NCI-H526 (cell line): ENCODE results near the gene ZDHHC14.
A peak's percentile ranks its signal among the peaks of the same experiment; 100 is the strongest.

ENCODE experiments used
- DNase-seq, 2 experiments: peaks; one replicate each; lab custom pipeline; 2025; lab: John Stamatoyannopoulos, UW

ZDHHC14 gene

DNA sequence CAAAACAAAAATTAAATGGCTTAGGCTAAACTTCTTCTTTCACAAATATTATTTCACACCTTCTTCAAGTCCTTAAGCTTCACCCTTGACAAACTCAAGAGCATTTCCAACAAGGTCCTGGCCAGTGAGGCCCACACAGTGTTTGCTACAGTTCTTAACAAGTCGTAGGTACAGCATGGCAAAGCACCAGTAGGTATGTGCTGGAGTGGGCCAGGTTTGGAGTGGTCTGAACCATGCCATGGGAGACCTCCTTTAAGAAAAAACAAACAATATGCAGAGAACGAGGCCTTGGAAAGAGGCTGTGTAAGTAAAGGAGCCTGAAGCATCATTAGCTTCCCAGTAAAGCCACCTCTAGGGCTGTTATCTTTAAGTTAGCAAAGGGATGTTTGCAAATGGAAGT is 287.7 kb downstream of the ZDHHC14 start:
- DNase-seq, result no peak

DNA sequence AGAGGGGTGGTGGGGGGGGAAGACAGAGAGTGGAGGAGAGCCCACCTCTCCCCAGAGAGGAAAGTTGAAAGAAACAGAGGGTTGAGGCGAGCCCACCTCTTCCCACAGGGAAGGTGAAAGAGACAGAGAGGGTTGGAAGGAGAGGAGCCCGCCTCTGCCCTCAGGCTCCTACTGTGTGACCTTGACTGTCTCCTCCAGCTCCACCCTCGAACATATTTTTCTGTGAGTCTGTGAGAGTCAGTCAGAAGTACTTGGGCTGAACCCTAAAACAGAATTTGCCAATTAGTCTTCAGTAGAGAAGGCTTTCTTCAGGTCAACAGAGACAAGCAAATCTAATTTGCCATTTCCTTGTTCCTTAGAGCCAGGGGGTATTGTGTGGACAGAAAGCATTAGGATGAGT is 288.3 kb downstream of the ZDHHC14 start:
- no peak for DNase-seq

DNA sequence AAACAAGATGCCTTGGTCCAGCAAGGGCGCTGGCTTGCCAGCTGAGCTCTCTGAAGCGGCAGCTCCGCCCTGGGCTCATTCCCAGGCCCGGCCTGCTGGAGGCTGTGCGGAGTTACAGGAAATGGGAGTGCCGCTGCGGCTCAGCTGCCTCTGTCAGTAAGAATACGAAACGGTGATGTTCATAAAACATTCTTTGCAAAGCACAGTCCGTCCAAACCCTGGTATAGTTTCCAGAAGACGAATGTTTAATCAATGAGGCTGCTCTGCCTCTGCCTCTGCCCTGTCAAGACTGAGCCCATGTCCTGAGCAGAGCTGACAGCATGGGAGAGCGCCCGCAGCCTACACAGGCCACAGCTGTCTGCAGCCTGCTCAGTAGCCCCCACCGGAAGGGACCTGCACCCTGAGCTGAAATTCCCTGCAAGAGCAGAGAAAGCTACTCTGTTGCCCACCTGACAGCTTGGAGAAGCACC is 288.8 kb downstream of the ZDHHC14 start:
- DNase-seq, result peak; percentile 41 to 80

- DNase-seq, result no peak
These were observed 289.6 kb downstream of the ZDHHC14 start for GRCh38 chr6:157670466-157671186.

- DNase-seq, result peak; percentile 63 to 91
These were observed 291.9 kb downstream of the ZDHHC14 start for GRCh38 chr6:157672726-157673412.

DNA sequence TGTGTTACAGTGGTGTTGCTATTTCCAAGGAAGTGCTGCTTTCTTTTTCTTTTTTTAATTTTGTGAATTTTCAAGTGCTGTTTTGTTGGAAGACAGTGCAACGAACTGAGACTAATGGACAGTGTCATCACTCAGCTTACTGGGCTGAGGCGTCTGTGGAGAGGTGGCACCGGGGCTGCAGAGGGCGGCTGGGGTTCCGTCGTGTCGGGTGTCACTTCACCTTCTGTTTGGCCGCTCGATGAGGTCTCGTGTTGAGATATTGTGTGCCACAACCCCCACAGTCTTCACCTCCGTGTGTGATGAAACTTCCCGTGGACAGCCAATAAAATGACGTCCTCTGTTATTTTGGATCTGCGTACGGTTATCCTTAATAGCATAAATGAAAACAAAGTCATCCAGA is 292.6 kb downstream of the ZDHHC14 start:
- no peak for DNase-seq

DNA sequence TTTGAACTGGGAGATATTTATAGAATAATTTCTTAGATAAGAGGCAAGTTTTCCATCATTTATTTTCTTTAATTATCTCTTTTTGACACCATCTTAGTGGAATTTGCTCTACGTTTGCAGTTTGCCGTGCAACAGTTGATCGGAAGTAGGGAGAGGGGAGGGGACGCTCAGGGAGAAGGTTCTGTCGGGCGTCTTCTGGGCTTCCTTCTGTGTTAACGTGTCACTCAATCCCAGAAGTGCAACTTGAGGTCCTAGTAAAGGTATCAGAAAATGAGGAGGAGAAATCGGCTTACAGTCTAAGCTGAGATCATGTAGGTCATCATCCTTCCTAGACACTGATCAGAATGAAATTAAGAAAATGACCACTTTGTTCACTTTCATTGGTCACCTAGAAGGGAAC is 293.1 kb downstream of the ZDHHC14 start:
- no peak for DNase-seq

GRCh38 chr6:157675831-157676230 is 294.8 kb downstream of the ZDHHC14 start:
- DNase-seq, result no peak

DNA sequence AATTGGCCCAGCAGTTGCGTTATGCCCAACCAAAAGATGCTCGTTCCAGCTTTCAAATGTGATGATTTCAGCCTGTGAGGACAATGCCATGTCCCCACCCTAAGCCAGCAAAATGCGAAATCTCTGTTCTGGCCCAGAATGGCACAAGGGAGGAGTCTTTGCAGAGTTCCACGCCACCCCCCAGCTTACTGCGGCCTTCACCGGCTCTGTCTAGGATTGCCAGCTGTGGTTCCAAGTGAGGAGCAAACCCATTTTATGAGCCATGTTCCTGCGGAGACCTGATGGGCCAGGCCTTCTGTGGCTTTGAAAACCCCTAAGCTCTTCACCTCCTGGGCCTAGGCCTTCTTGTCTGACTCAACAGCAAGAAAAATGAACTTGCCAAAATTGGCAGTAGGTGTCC is 295.3 kb downstream of the ZDHHC14 start:
- no peak for DNase-seq

DNA sequence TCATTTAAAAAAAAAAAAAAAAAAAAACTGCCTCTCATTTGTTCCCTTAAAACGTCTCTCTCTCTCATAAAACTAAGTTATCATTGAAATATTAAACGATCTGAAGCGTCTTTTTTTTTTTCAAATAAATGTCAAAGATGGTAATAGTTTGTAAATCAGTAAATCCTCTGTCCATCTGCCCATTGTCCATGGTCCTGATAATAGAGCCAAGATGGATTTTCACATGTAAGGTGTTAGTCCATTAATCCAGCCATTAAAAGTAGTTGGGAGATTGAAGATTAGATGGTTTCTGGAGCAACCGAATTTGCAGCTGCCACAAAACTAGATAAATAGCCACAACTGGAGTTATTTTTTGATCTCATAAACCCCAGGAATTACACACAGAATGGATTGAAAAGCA is 296.2 kb downstream of the ZDHHC14 start:
- no peak for DNase-seq

DNA sequence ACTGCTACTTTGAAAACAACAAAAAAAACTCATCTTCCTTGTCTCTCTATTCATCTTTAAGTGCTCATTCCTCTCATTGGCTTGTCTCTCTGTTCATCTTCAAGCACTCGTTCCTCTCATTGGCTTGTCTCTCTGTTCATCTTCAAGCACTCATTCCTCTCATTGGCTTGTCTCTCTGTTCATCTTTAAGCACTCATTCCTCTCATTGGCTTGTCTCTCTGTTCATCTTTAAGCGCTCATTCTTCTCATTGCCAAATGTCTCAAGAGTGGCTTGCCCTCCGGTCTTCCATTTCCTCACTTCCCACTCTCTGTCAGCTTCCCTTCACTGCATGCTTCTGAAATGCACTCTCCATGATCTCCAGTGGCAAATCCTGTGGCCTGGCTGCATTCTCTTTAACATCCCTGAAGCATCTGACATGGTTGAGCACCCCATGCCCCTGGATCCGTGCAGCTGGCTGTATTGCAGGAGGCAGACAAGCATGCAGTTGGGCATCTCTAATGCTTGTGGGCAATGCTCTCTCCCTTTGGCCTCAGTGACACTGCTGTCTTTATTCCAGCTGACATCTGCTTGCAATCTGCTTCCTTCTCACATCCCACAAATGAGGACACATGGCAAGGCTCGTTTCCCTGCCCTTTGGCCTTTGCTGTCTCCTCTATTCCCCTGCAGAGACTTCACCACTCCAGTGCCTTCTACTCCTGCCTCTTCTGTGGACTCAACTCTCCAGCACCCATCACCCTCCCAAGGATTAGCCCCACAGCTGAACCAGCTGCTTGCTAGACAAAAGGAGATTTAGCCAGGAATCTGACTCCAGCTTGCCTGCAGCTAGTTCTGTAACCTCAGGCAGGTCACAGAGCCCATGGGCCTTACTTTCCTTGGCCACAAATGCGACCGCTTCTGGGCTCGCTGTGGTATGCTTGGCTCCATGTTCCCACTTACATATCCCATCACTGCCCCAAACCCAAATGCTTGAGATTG is 298.9 kb downstream of the ZDHHC14 start:
- no peak for DNase-seq

DNA sequence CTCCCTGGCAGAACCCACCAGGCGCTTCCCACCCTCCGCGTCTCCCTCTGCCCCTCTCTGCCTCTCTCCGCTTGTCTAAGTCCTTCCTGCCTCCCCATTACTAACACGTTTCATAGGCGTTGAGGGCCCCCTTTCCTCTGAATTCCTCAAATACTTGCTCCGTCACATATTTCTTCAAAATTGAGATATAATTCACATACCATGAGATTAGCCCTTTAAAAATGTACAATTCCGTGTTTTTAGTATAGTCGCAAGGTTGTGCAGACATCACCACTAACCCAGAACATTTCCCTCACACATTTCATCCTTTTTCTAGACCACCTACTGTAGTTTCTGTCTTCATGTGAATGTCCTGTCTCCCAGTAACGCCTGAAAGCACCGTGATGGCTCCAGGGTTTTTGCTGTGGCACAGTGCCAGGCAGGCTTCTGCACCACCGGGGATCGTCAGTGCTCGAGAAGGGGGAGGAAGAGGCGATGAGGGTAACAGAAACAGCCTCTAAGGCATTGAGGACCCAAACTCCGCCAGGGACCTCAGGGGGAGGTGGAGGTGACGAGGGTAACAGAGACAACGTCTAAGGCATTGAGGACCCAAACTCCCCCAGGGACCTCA is 300.2 kb downstream of the ZDHHC14 start:
- DNase-seq, result no peak

GRCh38 chr6:157682856-157683481 is 302.0 kb downstream of the ZDHHC14 start:
- no peak for DNase-seq

DNA sequence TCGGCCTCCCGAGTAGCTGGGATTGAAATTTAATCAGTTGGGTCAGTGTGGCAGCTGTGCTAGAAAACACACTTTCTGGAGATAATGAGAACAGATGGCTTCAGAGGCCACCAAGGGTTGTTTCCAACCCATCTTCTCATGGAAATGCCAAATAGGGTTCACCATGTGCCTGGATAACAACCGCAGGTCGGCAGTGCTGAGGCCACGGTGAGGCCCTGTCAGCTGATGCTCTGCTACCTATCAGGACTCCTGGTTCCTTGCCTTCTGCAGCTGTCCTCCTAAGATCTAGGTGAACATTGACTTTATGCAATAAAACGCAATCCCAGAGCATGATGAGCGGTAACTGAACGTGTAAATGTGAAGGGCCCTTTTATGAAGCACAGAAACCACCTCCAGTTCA is 302.7 kb downstream of the ZDHHC14 start:
- DNase-seq, result no peak

DNA sequence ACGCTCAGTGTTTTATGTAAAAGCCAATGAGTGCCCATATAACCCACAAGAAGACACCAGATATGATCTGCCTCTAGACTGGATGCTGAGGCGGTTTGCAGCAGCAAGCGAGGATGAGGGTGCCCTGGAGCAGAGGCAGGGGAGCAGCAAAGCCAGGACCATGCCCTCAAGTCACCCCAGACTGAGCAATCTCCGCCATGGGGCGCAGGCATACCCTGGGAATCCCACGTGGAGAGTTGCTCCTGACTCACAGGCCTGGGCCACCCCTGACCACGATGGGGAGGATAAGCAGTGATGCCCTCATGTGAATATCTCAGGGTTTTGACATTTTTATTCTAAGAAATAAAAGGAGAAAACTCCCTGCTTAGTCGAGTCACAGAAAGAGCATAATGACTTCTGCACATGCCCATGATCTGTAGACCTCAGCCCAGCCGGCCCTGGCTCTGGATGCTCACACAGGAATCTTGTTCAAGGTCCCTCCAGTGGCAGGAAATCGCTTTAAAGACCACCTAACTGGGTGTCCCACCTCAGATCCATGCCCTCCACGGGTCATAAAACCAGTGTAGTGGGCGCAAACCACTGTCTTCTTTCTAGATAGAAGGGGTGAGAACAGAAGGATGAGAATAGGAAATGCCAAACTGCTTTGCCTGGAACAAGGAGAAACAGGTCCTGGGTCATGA is 303.8 kb downstream of the ZDHHC14 start:
- no peak for DNase-seq

GRCh38 chr6:157685596-157686280 is 304.7 kb downstream of the ZDHHC14 start:
- no peak for DNase-seq

DNA sequence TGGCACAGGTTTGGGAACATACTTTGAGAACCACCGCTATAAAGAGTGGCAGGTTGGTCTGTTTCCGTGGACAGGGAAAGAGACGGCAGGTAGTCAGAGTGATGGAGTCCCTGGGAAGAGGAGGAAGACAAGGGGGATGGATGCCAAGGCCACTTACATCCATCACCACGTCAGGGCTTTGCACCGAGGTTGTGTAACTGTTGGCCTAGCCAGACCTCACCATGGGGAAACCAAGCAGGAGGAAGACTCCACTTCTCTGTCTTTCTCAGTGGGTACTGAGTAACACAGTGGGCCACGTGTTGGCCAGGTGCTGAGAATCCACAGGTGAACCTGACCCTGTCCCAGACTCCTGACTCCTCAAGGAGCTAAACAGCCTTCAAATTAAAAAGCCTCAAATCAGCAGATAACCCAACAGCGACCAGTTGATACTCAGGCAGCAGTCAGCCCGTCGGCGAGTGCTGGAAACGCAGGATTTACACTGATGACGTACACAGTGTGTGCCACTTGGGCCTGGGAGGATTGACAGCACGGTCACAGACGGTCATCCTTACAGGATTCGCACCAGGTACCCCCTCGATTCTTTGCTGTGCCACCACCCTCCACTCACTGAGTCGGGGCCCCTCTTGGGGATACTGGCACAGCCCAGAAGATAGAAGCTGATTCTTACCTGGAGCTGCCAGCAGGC is 307.4 kb downstream of the ZDHHC14 start:
- no peak for DNase-seq

DNA sequence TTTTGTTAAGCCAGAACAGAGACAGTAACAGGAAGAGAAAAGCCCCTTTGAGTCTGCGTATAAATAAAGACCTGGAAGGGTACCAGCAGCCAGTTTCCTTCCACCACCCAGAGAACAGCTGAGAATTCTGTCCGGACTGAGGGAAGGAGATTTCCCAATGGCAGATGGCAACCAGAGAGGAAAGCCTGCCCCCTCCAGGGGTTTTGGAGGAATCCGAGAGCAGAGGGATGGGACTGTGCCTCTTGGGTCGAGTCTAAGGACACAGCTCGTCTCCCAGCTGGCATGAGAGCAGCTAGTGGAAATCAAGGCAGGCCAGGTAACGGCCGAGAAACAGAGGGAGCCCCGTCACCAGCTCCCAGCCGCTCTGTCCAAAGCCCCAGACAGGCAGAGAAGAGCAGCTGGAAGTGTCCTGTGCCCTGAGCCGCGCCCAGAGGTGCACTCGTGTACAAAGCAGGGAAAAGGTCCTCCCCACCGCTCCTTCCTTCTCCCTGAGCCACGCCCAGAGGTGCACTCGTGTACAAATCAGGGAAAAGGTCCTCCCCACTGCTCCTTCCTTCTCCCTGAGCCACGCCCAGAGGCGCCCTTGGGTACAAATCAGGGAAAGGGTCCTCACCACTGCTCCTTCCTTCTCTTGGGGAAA is 308.1 kb downstream of the ZDHHC14 start:
- DNase-seq, result peak in 1 of 2 experiments; percentile 17

- no peak for DNase-seq
These were observed 308.9 kb downstream of the ZDHHC14 start for GRCh38 chr6:157689875-157690274.
